ENCODE results near the gene RAB3IL1.

Gene RAB3IL1

GRCh38 chr11:61951484-61952135 is 34.2 kb upstream of the RAB3IL1 start:
- DNase-seq: no peak

- no peak for DNase-seq
Observed at GRCh38 chr11:61950035-61950547, 32.7 kb upstream of the RAB3IL1 start, which contains the start of gene BEST1. TSS of gene BEST1 (plus strand) at chr11:61950351. CDS start at chr11:61951807, 1,456 bp downstream.

DNA sequence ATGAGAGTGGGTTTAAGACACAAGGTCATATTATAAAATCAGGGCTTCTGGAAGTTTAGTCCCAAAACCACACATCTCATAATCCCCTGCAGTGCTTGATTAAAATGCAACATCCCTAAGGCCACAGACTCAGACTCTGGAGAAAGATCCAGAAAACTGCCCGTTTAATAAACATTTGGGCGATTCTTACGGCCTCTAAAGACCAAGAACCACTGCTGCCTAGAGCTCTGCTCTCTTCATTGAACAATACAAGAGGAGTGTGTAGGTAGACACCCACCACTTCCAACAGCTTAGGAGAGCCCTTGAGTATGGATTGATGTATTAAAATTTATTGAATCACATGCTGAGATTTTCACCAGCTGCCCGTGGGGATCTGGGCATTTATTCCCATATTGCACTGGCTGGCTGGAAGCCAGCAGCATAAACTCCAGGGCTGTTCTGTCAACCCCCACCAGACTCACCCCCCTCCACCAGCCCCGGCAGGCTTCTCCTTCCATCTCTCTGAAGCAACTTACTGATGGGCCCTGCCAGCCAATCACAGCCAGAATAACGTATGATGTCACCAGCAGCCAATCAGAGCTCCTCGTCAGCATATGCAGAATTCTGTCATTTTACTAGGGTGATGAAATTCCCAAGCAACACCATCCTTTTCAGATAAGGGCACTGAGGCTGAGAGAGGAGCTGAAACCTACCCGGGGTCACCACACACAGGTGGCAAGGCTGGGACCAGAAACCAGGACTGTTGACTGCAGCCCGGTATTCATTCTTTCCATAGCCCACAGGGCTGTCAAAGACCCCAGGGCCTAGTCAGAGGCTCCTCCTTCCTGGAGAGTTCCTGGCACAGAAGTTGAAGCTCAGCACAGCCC is 32.0 kb upstream of the RAB3IL1 start:
- peak; percentile 45 for DNase-seq

- no peak for DNase-seq
Observed at GRCh38 chr11:61948505-61948904, 31.1 kb upstream of the RAB3IL1 start.

DNA sequence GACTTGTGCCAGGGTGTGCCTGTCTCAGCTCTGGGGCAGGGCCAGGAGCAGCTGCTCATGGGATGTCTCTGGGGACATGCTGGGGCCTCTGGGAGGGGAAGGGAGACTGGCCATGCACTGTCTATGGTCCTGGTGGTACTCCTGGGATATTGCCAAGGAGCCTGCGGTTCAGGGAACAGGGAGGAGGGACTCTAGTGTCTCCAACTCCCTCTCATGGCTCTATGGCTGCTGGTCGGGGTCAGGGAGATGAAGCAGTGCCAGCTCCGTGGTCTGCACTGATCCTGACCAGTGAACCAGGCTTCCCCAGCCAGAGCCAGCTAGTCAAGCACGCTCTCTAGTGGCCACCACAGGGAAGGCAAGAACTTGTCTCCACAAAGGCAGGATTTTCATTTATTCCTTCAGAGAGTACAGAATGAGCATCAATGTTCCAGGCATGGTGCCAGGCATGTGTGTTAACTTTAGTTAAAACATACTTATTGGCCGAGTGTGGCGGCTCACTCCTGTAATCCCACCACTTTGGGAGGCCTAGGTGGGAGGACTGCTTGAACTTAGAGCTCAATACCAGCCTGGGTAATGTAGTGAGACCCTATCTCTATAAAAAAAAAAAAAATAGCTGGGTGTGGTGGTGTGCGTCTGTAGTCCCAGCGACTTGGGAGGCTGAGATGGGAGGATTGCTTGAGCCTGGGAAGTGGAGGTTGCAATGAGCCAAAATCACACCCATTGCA is 30.3 kb upstream of the RAB3IL1 start:
- peak; percentile 80 for DNase-seq

DNA sequence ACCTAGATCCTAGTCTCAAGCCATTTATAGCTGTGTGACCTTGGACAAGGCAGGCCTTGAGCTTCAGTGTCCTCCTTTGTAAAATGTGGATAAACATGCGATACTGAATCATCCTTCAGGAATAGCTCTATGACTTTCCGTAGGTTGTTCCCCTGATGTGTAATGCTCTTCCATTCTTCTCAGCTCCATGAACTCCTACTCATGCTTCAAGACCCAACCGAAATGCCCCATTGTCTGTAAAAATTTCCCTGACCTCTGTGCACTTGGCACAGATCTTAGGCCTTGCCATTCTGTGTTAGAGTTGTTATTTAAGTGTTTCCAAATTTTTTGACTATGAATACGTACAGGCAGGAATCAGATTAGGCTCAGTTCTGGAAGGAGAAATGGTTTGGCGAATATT is 29.5 kb upstream of the RAB3IL1 start:
- DNase-seq: no peak

DNA sequence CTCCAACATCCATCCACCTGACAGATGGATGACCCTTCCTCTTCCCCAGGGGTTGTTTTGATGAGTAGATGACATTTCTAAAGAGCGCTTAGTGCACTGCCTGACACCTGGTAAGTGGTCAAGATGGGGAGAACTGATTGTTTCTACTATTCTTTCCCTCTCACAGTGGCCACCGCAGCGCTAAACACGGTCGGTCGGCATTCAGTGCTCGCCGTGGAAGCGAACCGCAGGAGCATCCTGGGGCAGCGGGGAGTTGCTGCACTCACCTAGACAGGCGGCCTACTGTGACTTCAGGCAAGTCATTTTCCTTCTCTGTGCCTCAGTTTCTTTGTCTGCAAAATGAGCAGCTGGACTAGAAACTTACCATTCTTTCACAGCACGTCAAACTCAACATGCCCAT is 27.8 kb upstream of the RAB3IL1 start:
- DNase-seq: no peak

- no peak for DNase-seq
Observed at GRCh38 chr11:61940466-61940865, 23.1 kb upstream of the RAB3IL1 start.

DNA sequence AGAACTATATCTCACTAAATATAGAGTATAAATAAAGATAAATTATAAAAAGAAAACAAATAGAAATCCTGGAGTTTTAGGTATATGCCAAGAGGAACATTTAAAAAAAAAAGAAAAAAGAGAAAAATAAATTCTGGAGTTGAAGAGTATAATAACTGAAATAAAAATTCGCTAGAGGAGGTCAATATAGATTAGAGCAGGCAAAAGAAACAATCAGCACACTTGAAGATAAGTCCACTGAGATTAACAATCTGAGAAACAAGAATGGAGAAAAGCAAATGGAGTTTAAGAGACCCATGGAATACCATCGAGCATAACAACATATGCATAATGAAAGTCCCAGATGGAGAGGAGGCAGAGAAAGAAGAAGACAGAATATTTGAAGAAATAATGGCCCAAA is 18.5 kb upstream of the RAB3IL1 start:
- no peak for DNase-seq

- no peak for DNase-seq
Observed at GRCh38 chr11:61930933-61931332, 13.6 kb upstream of the RAB3IL1 start.

GRCh38 chr11:61928606-61929005 is 11.2 kb upstream of the RAB3IL1 start:
- DNase-seq: no peak

DNA sequence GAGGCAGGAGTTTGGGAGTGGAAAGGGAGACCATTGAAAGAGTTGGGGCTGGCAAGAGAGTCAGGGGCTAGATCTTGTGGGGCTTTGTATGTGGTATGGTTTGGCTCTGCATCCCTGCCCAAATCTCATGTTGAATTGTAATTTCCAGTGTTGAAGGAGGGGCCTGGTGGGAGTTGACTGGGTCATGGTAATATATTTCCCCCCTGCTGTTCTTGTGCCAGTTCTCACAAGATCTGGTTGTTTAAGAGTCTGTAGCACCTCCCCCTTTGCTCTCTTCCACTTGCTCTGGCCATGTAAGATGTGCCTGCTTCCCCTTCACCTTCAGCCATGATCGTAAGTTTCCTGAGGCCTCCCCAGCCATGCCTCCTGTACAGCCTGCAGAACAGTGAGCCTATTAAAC is 10.1 kb upstream of the RAB3IL1 start:
- DNase-seq: no peak

DNA sequence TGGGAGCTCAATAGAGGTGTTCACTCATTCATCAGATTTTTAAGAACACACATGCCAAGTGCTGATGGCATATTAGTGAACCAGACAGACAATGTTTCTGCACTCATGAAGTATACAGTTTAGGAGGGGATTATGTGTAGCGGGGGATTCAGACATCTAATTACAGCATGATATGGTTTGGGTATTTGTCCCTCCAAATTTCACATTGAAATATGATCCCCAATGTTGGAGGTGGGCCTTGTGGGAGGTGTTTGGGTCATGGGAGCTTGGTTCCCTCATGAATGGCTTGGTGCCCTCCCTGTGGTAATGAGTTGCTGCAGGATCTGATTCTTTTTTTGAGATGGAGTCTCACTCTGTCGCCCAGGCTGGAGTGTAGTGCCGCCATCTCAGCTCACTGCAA is 8.9 kb upstream of the RAB3IL1 start:
- DNase-seq: no peak

DNA sequence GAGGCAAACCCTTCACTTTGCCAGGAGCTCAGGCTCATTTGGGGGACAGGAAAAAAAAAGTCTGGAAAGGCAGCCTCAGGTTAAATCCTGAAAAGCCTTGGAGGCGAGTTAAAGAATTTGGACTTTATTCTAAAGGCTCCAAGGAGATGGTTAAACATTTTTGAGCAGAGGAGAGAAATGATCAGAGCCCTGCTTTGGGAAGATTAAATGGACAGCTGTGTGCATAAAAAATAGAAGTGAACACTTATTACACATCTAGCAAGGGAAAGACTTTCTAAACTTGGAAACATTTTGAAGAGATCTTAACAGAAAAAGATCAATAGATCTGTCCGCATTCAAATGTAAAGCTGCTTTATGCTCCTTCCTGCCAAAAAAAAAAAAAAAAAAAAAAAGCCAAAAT is 8.4 kb upstream of the RAB3IL1 start:
- no peak for DNase-seq

- DNase-seq: no peak
Observed at GRCh38 chr11:61924064-61924455, 6.7 kb upstream of the RAB3IL1 start.

DNA sequence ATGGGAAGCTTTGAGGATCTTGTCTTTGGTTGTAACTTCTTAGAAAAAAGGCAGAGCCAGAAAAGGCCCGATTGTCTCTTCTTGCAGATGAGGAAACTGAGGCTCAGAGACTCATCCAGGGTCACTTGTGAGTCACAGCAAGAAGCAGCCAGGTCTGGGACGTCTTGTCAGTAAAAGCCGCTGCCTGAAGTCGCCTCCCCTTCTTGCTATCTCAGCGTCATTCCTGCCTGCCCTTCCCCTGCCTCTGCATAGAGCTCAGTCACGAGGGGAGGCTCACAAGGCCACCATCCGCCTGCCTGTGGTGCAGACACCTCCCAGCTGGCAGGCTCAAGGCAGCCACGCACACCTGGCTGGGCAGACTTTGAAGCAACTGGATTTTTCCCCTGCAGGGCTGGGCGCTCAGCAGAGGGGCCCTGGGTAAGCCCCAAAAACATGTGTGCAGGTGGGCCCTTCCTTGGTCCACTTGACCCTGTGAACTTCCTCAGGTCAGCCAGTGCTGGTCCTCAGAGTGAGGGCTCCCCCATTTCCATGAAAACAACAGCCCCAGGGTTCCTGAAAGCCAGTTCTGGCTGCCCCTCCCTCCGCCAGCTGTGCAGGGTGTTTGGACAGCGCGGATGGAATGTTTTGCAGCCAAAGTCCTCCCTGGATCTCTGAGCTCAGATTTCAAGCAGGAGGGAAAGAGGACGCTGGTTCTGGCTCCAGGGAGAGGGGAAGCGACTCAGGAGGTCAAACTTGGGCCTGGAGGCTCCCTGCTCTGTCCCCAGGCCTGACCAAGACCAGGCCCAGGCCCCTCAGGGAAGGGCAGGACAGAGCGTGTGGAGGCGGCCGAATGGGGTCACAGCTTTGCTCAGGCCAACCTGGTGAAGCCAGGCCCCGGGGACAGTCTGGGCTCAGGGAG is 6.0 kb upstream of the RAB3IL1 start:
- DNase-seq: no peak

DNA sequence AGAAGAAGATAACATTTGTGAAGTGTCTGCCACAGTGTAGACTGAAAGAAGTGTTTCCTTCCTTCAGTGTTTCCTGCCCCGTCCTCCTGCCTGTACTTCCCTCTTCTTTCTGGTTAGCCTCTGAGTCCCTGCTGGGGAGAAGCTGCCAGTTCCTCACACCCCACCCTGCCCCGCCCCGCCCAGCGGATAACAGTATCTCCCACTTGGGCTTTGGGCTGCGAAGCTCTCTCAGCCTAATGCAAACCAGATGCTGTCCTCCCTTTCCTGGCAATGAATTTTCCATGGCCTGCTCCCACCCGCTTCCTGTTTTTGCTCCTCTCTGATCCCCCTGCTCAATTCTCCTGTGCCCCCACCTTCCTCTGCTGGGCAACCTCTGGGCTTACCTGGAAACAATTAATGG is 5.2 kb upstream of the RAB3IL1 start:
- DNase-seq: no peak

DNA sequence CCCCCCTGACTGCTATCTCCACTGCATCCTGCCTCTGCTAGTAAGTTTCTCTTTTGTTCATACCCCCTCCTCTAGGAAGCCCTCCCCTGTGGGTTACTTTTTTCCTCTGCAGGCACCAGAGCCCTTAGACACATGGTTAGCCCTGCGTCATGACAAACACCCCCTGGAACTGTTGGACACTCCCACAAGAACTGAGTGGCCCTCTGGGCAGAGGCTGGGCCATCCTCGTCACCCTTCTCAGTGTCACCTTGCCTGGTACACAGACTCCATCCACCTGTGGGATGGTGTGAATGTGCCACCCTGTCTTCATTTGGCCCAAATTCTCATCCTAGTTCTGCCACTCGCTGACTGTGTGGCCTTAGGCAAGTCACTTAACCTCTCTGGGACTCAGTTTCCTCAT is 4.1 kb upstream of the RAB3IL1 start:
- no peak for DNase-seq

DNA sequence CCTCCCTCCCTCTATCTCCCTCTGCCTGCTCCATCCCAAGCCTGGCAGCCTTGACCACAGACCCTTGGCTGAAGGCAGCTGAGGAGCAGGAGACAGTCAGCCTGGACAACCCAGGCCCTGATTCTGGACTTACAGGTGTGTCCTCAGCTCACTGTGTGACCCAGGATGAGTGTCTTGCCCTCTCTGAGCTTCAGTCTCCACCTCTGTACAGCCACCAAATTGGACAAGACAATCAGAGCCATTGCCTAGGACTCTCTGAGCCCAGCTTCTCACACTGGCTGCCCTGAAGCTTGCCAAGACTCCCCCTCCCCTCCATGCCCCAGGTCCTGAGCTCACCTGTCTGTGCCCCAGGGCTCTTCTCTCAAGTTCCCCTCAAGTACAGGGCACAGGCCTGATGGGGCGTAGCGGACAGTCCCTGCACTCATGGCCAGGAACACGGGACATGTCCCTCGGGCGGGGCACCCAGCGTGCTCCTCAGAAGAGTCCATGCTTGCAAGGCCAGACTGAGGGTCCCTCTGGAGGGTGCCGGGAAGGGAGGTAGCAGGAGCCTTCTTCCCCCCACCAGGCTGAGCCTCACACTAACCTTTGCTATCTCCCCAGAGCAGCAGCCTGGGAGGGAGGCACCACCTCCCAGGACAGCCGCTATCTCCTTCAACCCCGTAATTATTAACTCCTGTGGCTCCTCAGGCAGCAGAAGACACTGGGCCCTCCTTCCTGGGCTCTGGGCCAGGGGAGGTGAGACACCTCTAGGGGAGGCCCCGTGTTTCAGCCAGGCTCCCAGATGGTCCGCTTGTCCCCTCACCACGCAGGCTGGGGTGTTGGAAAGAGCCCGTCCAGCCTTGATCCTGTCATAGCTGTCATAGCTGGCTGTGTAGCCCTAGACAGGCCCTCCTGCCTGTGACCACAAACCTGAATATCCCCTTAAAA is 2.6 kb upstream of the RAB3IL1 start:
- no peak for DNase-seq

- no peak for DNase-seq
Observed at GRCh38 chr11:61918938-61919704, 1.8 kb upstream of the RAB3IL1 start.

Measured in NCI-H2029 treated with DMSO at 0.1 percent for 48 hours (cell line).